GM12875 (cell line): ENCODE data around the gene RAP1A.
"Not testable (repeated sequence)": the region's sequence is repeated elsewhere in the genome, so short reads cannot be mapped to it uniquely, and the experiment has no call there.

ENCODE experiments used
- H3K4me3 ChIP-seq: one replicate; pipeline ENCODE4 v1.5.1; 2011; ENCODE audit warnings: low read depth, low read length, control low read depth
- CTCF ChIP-seq: IDR thresholded peaks from 2 replicates; pipeline ENCODE4 v1.5.1; 2011; ENCODE audit warnings: low read depth, mild to moderate bottlenecking, control low read depth, inconsistent platforms, low read length, moderate library complexity, borderline replicate concordance; ENCODE audit not compliant: insufficient read depth

RAP1A gene

DNA sequence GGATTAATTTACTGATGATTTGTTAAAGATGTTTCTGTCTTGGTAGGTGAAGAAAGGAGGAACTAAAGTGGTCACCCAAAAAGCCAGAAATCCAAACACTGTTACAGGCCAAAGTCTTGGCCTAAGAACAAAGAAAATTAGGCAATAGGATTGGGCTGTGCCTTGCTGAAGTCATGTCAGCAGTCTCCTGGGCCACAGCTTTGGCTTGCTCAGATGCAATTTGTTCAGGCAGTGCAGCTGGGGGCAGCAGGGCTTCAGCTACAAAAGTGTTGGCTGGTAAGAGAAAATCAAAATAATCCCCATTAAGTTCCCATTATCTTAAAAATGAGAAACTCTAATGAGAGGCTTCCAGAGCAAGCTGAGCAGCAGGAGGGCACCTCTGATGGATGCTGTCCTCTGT is 14.0 kb upstream of the RAP1A start:
- no peak for TF ChIP-seq CTCF
- no peak overlapping the region for H3K4me3 ChIP-seq

GRCh38 chr1:111606457-111607215 is 13.0 kb upstream of the RAP1A start:
- not testable (repeated sequence) for H3K4me3 ChIP-seq

DNA sequence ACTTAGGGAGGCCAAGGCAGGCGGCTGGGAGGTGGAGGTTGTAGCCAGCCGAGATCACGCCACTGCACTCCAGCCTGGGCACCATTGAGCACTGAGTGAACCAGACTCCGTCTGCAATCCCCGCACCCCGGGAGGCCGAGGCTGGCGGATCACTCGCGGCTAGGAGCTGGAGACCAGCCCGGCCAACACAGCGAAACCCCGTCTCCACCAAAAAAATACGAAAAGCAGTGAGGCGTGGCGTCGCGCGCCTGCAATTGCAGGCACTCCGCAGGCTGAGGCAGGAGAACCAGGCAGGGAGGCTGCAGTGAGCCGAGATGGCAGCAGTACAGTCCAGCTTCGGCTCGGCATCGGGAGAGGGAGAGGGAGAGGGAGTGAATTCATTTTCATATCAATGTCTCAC is 11.1 kb upstream of the RAP1A start:
- not testable (repeated sequence) for H3K4me3 ChIP-seq

DNA sequence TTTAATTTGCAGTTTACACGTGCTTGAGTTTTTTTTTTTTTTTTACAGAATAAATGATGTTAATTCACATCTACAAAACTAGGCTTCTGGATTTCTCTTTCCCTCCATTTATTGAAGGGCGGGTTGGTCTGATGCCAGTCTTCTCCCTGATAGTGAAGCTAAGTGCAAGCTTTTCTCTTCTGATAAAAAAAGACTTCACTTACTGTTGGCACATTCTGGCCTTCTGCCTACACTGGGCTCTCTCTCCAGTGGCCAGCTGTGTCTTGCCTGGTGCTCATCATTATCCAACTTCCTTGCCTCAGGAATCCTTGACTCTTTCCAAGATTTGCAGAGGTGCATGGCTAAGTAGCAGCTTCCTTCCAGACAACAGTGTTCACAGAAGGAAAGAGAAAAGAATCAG is 7.6 kb upstream of the RAP1A start:
- H3K4me3 ChIP-seq: no peak overlapping the region
- no peak for TF ChIP-seq CTCF

DNA sequence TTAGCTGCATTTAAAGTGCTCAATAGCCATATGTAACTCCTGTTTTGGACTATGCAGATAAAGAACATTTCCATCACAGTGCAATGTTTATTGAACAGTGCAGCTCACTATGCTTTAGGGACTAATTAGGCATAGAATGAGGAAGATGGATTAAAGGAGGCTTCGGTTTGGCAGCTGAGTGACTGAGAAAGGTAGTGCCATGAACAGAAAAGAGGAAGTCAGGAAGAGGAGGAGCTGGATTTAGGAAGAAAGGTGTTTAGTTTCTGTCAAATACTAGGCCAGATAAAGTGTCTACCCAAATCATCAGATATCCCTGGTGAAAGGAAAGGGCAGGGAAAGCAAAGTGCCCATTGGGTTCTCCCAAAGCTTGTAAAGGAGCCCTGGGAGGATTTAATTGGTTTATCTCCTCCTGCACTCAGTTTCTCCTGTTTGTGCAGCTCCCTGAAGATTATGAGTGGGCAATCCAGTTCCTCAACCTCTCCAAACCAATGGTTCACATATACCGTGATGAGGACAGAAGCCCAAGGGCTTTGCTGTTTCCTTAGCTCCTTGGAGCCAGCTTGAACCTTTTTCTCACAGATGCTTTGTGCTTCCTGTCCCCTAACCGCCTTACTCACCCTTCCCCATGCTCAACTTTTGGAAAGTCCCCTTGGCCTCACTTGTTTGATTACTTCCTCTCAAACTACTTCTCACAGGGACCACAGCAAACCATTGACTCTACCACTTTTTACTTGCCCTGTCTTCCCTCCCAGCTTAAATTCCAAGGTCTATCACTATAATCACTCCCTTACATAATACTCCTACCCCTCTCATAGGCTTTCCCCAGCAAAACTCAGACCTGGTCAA is 3.5 kb upstream of the RAP1A start:
- no peak overlapping the region for H3K4me3 ChIP-seq
- no peak for TF ChIP-seq CTCF

GRCh38 chr1:111618081-111618480 is 1.5 kb upstream of the RAP1A start:
- TF ChIP-seq CTCF: no peak
- H3K4me3 ChIP-seq: no peak overlapping the region

DNA sequence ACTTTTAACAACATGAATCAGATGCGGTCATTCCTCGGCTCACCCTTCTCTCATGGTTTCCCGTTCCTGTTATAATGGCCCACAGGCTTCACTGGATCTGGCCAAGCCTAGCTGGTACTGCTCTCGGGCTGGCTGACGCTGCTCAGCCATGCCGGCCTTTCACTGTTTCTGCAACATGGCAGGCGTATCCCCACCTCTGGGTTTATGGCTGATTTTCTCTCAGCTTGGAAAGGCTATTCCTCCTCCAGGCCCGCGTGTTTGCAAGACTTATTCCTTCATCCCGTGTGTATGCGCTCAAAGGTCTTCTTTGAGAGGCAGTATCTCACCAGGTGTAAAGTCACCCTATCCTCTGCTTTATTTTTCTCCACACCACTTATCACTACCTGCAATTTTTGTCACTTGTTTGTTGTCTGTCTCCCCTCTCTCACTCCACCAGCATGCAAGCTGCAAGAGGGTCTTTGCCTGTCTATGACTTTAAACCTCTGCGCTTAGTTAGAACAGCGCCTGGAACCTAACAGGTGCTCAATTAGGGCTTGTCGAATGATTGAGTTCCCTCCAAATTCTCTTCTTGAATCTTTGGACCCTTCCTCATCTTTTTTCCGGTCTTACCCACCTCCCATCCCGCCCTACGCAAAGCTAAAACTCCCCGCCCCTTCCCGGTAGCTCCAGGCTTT is 491 bp upstream of the RAP1A start:
- no peak for TF ChIP-seq CTCF
- H3K4me3 ChIP-seq: peak overlapping the region; percentile 63
